Smooth muscle cell (in vitro differentiated cells): ENCODE results near the gene METTL23. TPM values are rescaled to one million over a fixed set of nuclear protein-coding genes. Genes with fewer than 3 reads are reported as not detected.
"Not testable (repeated sequence)": the region's sequence is repeated elsewhere in the genome, so short reads cannot be mapped to it uniquely, and the experiment has no call there.

Source experiments
- DNase-seq: peaks from one replicate; lab custom pipeline; 2025; ENCODE audit not compliant: unreplicated experiment; lab: John Stamatoyannopoulos, UW
- H2AFZ ChIP-seq: fragments of 200-600 bp; sonication (generic); 2 replicates; pipeline ENCODE4 v1.6.0; 2016; ENCODE audit warnings: antibody characterized with exemption, low read depth, mild to moderate bottlenecking
- H3F3A ChIP-seq: fragments of 200-600 bp; sonication (generic); 2 replicates; pipeline ENCODE4 v1.6.0; 2017; ENCODE audit warnings: antibody characterized with exemption, low read depth
- H3K27ac ChIP-seq: fragments of 200-600 bp; sonication (generic); 2 replicates; pipeline ENCODE4 v1.5.1; 2016; ENCODE audit warnings: low read depth, mild to moderate bottlenecking
- H3K27me3 ChIP-seq: fragments of 200-600 bp; sonication (generic); 2 replicates; pipeline ENCODE4 v1.6.1; 2016; ENCODE audit warnings: low read depth, mild to moderate bottlenecking
- H3K36me3 ChIP-seq: fragments of 200-600 bp; sonication (generic); 2 replicates; pipeline ENCODE4 v1.5.1; 2016; ENCODE audit warnings: low read depth
- H3K4me1 ChIP-seq: fragments of 200-600 bp; sonication (generic); 2 replicates; pipeline ENCODE4 v1.5.1; 2016; ENCODE audit warnings: low read depth
- H3K4me2 ChIP-seq: fragments of 200-600 bp; sonication (generic); 2 replicates; pipeline ENCODE4 v1.6.0; 2016; ENCODE audit warnings: mild to moderate bottlenecking
- H3K4me3 ChIP-seq: fragments of 200-600 bp; sonication (generic); 2 replicates; pipeline ENCODE4 v1.5.1; 2016; ENCODE audit warnings: mild to moderate bottlenecking
- H3K79me2 ChIP-seq: fragments of 200-600 bp; sonication (generic); 2 replicates; pipeline ENCODE4 v1.6.0; 2016; ENCODE audit warnings: low read depth, mild to moderate bottlenecking
- H3K9ac ChIP-seq: fragments of 200-600 bp; sonication (generic); 2 replicates; pipeline ENCODE4 v1.6.0; 2016; ENCODE audit warnings: low read depth
- H3K9me3 ChIP-seq: fragments of 200-600 bp; sonication (generic); replicated peaks from 2 replicates; pipeline ENCODE4 v1.5.1; 2016; ENCODE audit warnings: low read depth
- H4K20me1 ChIP-seq: fragments of 200-600 bp; sonication (generic); 2 replicates; pipeline ENCODE4 v1.6.0; 2016; ENCODE audit warnings: low read depth
- WGBS: methylation state at CpG from one replicate; pipeline ENCODE4 v1.1.7; 2016; ENCODE audit warnings: low lambda C conversion rate; 5-methylcytosine and 5-hydroxymethylcytosine counted together
- polyA plus RNA-seq: library from polyadenylated mRNA; unstranded; fragments of >200 nt; fragmentation: Nextera tagmentation; extraction: Ambion mirVana; gene quantifications from 2 replicates; pipeline ENCODE4 v1.2.1, GENCODE V29; 2016
- total RNA-seq: library from RNA; depleted of rRNA; stranded (reverse); fragments of >200 nt; gene quantifications from 2 replicates; pipeline ENCODE4 v1.2.3, GENCODE V29; 2014
- TF ChIP-seq, protein P1 (sequence below): fragments of 200-600 bp; sonication (generic); IDR thresholded peaks from 2 replicates; pipeline ENCODE4 v1.5.1; 2017; ENCODE audit warnings: borderline replicate concordance, mild to moderate bottlenecking, antibody characterized with exemption; ENCODE audit not compliant: insufficient read depth, poor library complexity, severe bottlenecking

METTL23 gene
- total and polyA plus RNA-seq, 2 experiments from 2014 or later = 28.2 to 47.1 TPM

DNA sequence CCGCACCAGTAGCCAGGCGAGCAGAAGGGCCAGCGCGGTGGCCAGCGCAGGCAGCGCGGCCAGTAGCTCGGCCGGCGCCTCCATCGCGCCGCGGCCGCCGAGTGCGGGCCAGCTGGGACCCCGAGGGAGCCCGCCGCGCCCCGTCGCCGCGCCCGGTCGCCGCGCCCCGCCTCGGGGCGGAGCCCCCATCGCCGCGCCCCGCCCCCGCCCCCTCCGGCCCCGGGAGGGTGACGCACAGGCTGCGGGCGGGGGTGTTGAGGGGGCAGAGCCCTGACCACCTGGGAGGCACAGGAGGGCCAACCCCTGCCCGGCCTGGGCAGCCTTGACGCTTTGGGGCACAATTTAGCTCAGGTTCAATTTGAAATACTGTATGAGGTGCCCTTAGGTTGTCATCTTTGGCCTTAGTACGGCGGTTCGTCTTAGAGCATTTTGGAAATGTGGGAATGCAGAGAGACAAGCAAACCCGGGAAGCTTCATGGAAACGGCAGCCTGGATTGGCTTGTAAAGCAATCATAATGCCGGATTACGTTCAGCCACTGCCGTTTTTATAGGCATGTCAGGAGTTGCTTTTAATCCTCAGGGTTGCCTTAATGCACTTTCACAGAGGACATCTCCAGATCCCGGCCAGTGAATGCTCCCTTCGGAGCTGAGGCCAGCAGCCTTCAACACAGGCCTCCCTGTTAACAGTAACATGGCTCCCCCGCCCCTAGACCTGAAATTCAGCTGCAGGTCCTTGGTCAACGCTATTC lies 15.6 kb upstream of the METTL23 start, which contains the start of gene MXRA7:
MXRA7 (minus strand) TSS at position 103 of the 749 bp plus-strand sequence; CDS start at position 84, 19 bp downstream.
- no peaks in the 10 kb centered on the region for H3K9me3 ChIP-seq
- H3K27me3 ChIP-seq = no peaks in the 10 kb centered on the region
- DNase-seq = peak; percentile 62
- peaks cover 70% of the 10 kb centered on the region for H4K20me1 ChIP-seq
- H3K27ac ChIP-seq = peak within 1 kb of the TSS; percentile 98
- H3K4me2 ChIP-seq = peak within 1 kb of the TSS; percentile 90
- H3K79me2 ChIP-seq = peaks cover 24% of the 10 kb centered on the region
- 4% methylated on average over 30 of the region's 56 CpGs for WGBS
- peaks cover 35% of the 10 kb centered on the region for H3K4me1 ChIP-seq
- H3K36me3 ChIP-seq = no peaks in the 10 kb centered on the region
- H3K4me3 ChIP-seq = peak within 1 kb of the TSS; percentile 81
- H3F3A ChIP-seq = peaks cover 22% of the 10 kb centered on the region
- TF ChIP-seq, protein P1, sequence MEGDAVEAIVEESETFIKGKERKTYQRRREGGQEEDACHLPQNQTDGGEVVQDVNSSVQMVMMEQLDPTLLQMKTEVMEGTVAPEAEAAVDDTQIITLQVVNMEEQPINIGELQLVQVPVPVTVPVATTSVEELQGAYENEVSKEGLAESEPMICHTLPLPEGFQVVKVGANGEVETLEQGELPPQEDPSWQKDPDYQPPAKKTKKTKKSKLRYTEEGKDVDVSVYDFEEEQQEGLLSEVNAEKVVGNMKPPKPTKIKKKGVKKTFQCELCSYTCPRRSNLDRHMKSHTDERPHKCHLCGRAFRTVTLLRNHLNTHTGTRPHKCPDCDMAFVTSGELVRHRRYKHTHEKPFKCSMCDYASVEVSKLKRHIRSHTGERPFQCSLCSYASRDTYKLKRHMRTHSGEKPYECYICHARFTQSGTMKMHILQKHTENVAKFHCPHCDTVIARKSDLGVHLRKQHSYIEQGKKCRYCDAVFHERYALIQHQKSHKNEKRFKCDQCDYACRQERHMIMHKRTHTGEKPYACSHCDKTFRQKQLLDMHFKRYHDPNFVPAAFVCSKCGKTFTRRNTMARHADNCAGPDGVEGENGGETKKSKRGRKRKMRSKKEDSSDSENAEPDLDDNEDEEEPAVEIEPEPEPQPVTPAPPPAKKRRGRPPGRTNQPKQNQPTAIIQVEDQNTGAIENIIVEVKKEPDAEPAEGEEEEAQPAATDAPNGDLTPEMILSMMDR = no peak
- no peak within 1 kb of the TSS for H2AFZ ChIP-seq
- peak within 1 kb of the TSS; percentile 93 for H3K9ac ChIP-seq

DNA sequence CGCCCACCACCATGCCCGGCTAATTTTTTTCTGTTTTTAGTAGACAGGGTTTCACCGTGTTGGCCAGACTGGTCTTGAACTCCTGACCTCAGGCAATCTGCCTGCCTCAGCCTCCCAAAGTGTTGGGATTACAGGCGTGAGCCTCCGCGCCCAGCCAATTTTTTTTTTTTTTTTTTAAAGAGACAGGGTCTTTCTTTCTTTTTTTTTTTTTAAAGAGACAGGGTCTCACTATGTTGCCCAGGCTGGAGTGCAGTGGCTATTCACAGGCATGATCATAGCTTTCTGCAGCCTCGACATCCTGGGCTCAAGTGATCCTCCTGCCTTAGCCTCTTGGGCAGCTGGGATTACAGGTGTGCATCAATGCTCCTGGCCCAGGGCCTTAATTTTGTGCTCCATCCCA lies 14.3 kb upstream of the METTL23 start:
- not testable (repeated sequence) for H3K4me3 ChIP-seq, H3K27me3 ChIP-seq, H2AFZ ChIP-seq, H3K36me3 ChIP-seq, H3K9ac ChIP-seq, DNase-seq, H3K4me2 ChIP-seq, H3K9me3 ChIP-seq, H3K27ac ChIP-seq
- H3F3A ChIP-seq = peaks cover 26% of the 10 kb centered on the region
- peaks cover 13% of the 10 kb centered on the region for H3K79me2 ChIP-seq
- peaks cover 72% of the 10 kb centered on the region for H4K20me1 ChIP-seq
- 86% methylated on average over 7 of the region's 7 CpGs for WGBS
- peaks cover 36% of the 10 kb centered on the region for H3K4me1 ChIP-seq

DNA sequence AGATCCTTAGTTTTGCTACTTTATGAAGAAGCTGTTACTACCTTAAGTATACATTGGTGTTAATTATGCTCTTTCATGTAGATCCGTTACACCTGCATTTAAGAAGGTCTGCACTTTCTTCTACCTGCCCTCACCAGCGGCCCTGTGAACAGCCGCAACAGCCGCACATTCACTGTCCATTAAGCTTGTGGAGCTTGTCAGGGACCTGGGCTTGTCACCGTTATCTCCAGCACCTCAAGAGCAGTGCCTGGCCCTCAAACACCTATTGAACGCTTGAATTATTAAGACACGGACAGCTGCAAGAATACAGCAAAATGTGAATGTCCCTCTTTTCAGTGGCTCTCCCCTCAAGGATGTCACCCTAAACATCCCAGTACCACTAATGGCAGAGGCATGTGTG lies 12.9 kb upstream of the METTL23 start:
- 98% methylated on average over 7 of the region's 7 CpGs for WGBS
- H3K4me2 ChIP-seq = no peak overlapping the region
- peaks cover 70% of the 10 kb centered on the region for H4K20me1 ChIP-seq
- H3K27ac ChIP-seq = no peak overlapping the region
- H2AFZ ChIP-seq = no peak overlapping the region
- TF ChIP-seq, protein P1 = no peak
- no peaks in the 10 kb centered on the region for H3K27me3 ChIP-seq
- no peaks in the 10 kb centered on the region for H3K79me2 ChIP-seq
- peaks cover 25% of the 10 kb centered on the region for H3K4me1 ChIP-seq
- no peaks in the 10 kb centered on the region for H3K9me3 ChIP-seq
- H3K9ac ChIP-seq = no peak overlapping the region
- DNase-seq = no peak
- H3F3A ChIP-seq = peaks cover 23% of the 10 kb centered on the region
- no peak overlapping the region for H3K4me3 ChIP-seq
- no peaks in the 10 kb centered on the region for H3K36me3 ChIP-seq

DNA sequence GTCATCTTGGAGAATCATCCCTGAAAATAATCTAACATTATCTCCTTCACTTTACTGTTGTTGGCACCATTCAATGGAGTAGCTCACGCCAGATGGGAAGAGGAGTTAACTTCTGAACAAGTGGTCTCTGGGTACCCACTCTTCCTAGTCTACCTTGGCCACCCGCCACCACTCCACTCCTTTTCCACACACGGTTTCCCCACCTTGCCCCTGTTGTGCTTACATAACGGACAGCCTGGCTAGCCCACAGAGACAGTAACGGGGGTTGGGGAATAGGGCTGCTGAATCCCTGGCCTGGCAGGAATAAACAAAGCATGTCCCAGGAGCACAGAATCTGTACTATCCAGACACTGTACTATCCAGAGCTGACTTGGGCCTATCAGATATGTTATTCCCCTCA lies 12.3 kb upstream of the METTL23 start:
- H3K27me3 ChIP-seq = no peaks in the 10 kb centered on the region
- no peak overlapping the region for H3K9ac ChIP-seq
- peaks cover 73% of the 10 kb centered on the region for H4K20me1 ChIP-seq
- H3K36me3 ChIP-seq = no peaks in the 10 kb centered on the region
- H3K4me2 ChIP-seq = no peak overlapping the region
- H3K27ac ChIP-seq = no peak overlapping the region
- H3K4me1 ChIP-seq = peaks cover 22% of the 10 kb centered on the region
- H2AFZ ChIP-seq = no peak overlapping the region
- 87% methylated on average over 5 of the region's 5 CpGs for WGBS
- TF ChIP-seq, protein P1 = no peak
- H3K9me3 ChIP-seq = no peaks in the 10 kb centered on the region
- DNase-seq = no peak
- peaks cover 24% of the 10 kb centered on the region for H3F3A ChIP-seq
- H3K79me2 ChIP-seq = no peaks in the 10 kb centered on the region
- H3K4me3 ChIP-seq = no peak overlapping the region
